Uterus (tissue), 4 donors: Measurements from ENCODE around the gene KCTD2. TPM values are rescaled to one million over a fixed set of nuclear protein-coding genes. Genes with fewer than 3 reads are reported as not detected.

Experiments
- DNase-seq, 2 donors: peaks; one replicate each; pipeline ENCODE4 v3.0.0-alpha.2; 2019 to 2020
- H3K27ac ChIP-seq, 2 donors: fragments of 200-600 bp; sonication (generic); 1 replicate in 1 of 2; 2 replicates in 1 of 2; pipeline ENCODE4 v1.5.1; 2016 to 2018
- H3K27me3 ChIP-seq, 2 donors: fragments of 200-600 bp; sonication (generic); one replicate each; pipeline ENCODE4 v1.5.1; 2018 to 2019; ENCODE audit warnings: control low read depth in 1 of 2
- H3K36me3 ChIP-seq, 2 donors: fragments of 200-600 bp; sonication (generic); one replicate each; pipeline ENCODE4 v1.5.1; 2019; ENCODE audit warnings: control low read depth in 1 of 2
- H3K4me1 ChIP-seq, 2 donors: fragments of 200-600 bp; sonication (generic); one replicate each; pipeline ENCODE4 v1.5.1; 2018 to 2019; ENCODE audit warnings: control low read depth in 1 of 2
- H3K4me3 ChIP-seq, 2 donors: fragments of 200-600 bp; sonication (generic); 1 replicate in 1 of 2; 2 replicates in 1 of 2; pipeline ENCODE4 v1.5.1; 2018 to 2019; ENCODE audit warnings: mild to moderate bottlenecking in 1 of 2
- H3K9me3 ChIP-seq, 2 donors: fragments of 200-600 bp; sonication (generic); one replicate each; pipeline ENCODE4 v1.5.1; 2019; ENCODE audit warnings: control low read depth in 1 of 2
- CTCF ChIP-seq, 4 experiments: fragments of 200-600 bp in 2 of 4; fragments of 450-650 bp in 2 of 4; sonication (generic) in 2 of 4; IDR thresholded peaks; one replicate each; pipeline ENCODE4 v1.5.1; 2016 to 2019; ENCODE audit warnings: antibody characterized with exemption in 4 of 4, mild to moderate bottlenecking in 2 of 4, moderate library complexity in 1 of 4
- POLR2A ChIP-seq, 2 donors: fragments of 450-650 bp; IDR thresholded peaks; one replicate each; pipeline ENCODE4 v1.6.1; 2016; ENCODE audit warnings: antibody characterized with exemption in 2 of 2, mild to moderate bottlenecking in 1 of 2, moderate library complexity in 1 of 2
- intact Hi-C: fragments of 100-400 bp; cut with DNase I; formaldehyde crosslinking; loops from one replicate; pipeline ENCODE4 v1.15.1; 2023; ENCODE audit warnings: low total_unique reads
- total RNA-seq, 4 donors: library from RNA; depleted of rRNA in 3 of 4; stranded (reverse); fragments of >200 nt in 3 of 4; gene quantifications; one replicate each; pipeline versions ENCODE4 v1.1.0 to v1.2.4, GENCODE V29; 2014 to 2023
- donor health status: DM: yes; HTN: yes; CAD: no.

The KCTD2 gene
- total RNA-seq, 4 donors from 2014 or later = 2.4 to 39.0 (median 15.0) TPM

DNA sequence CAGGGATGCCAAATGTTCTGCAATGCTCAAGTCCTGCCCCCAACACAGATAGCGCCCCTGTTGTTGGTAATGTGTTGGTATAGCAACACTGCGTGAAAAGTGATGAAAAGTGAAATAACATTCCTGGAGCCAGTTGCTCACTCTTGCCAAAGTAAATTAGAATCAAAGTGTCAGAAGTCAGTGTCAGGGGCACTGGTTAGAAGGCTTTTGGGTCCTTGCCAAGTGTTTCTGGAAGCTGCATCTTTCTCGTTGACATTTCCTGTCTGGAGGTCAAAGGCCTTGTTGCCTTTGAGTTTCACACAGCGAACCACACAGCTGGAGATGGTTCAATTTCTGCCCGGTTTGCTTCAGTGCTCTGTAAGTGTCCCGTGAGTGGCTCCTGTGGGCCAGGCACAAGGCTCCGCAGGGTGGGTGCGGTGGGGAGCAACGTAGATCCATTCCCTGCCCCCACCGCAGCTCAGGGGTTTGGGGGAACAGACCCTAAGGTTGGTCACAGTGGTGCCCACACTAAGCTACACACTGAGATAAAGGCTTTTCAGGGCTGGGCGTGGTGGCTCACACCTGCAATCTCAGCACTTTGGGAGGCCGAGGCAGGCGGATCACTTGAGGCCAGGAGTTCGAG, 37.1 kb downstream of the KCTD2 start:
- H3K4me3 ChIP-seq = no peak overlapping the region
- H3K27me3 ChIP-seq = no peaks in the 10 kb centered on the region
- no peak overlapping the region for H3K27ac ChIP-seq
- DNase-seq = no peak
- no peaks in the 10 kb centered on the region for H3K36me3 ChIP-seq
- peaks cover 0 to 7% of the 10 kb centered on the region in 2 donors for H3K4me1 ChIP-seq
- intact Hi-C loops = no loop called here
- TF ChIP-seq CTCF (IDR thresholded peaks at IDR 0.05) (no peak), POLR2A (IDR thresholded peaks at IDR 0.05) (no peak)
- H3K9me3 ChIP-seq = no peaks in the 10 kb centered on the region

- Histone ChIP-seq H3K27me3 (no peaks in the 10 kb centered on the region), H3K4me1 (peaks cover 0 to 7% of the 10 kb centered on the region in 2 donors), H3K9me3 (no peaks in the 10 kb centered on the region), H3K4me3 (no peak overlapping the region), H3K27ac (peak overlapping the region in 1 of 2 donors; percentile 91), H3K36me3 (no peaks in the 10 kb centered on the region)
- TF ChIP-seq CTCF (IDR thresholded peaks at IDR 0.05) = no peak
- no peak for TF ChIP-seq POLR2A (IDR thresholded peaks at IDR 0.05)
- no peak for DNase-seq
- intact Hi-C loops = no loop called here
These were observed 39.6 kb downstream of the KCTD2 start for GRCh38 chr17:75086496-75087181.

DNA sequence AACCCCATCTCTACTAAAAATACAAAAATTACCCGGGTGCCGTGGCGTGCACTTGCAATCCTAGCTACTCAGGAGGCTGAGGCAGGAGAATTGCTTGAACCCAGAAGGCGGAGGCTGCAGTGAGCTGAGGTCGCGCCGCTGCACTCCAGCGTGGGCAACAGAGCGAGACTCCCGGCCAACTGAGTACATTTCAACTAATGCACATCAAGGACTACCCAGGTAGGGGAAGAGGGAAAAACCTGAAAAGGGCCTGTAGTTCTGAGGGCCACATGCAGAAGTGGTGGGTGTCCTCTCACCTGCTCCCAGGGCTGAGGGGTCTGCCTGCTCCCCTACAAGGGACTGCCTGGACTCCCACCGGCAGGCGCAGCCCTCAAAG, 40.1 kb downstream of the KCTD2 start:
- DNase-seq = no peak
- peaks cover 0 to 7% of the 10 kb centered on the region in 2 donors for H3K4me1 ChIP-seq
- TF ChIP-seq CTCF (IDR thresholded peaks at IDR 0.05) (no peak), POLR2A (IDR thresholded peaks at IDR 0.05) (no peak)
- H3K27me3 ChIP-seq = no peaks in the 10 kb centered on the region
- H3K4me3 ChIP-seq = peak overlapping the region; percentile 42 to 51
- no peaks in the 10 kb centered on the region for H3K36me3 ChIP-seq
- intact Hi-C loops = no loop called here
- H3K27ac ChIP-seq = peak overlapping the region; percentile 79 to 91
- no peaks in the 10 kb centered on the region for H3K9me3 ChIP-seq

- Histone ChIP-seq H3K4me3 (peak within 1 kb of the TSS; percentile 42 to 51), H3K36me3 (no peaks in the 10 kb centered on the region), H3K27me3 (no peaks in the 10 kb centered on the region), H3K4me1 (peaks cover 0 to 7% of the 10 kb centered on the region in 2 donors), H3K9me3 (no peaks in the 10 kb centered on the region), H3K27ac (peak within 1 kb of the TSS; percentile 79 to 91)
- intact Hi-C loops = no loop called here
- peak; percentile 90 to 91 for DNase-seq
- TF ChIP-seq POLR2A (IDR thresholded peaks at IDR 0.05) = peak in 1 of 2 donors; percentile 64
- TF ChIP-seq CTCF (IDR thresholded peaks at IDR 0.05) = no peak
These were observed 40.8 kb downstream of the KCTD2 start, which contains the start of gene SLC16A5 for GRCh38 chr17:75087558-75088453. Gene SLC16A5, plus strand, starts transcription at chr17:75087954. Its CDS starts 5,683 bp downstream, at chr17:75093637.
